Breast epithelium (tissue), 3 donors: ENCODE measurements around the gene SRPK3.

Experiments used
- POLR2A ChIP-seq: fragments of 450-650 bp; IDR thresholded peaks from one replicate; pipeline ENCODE4 v1.6.1; 2016; ENCODE audit warnings: antibody characterized with exemption, mild to moderate bottlenecking, moderate library complexity
- TF ChIP-seq, protein P1 (sequence below), 3 donors: fragments of 450-650 bp; IDR thresholded peaks; one replicate each; pipeline ENCODE4 v1.5.1; 2016 to 2017; ENCODE audit warnings: antibody characterized with exemption in 3 of 3, mild to moderate bottlenecking in 3 of 3, moderate library complexity in 3 of 3

DNA sequence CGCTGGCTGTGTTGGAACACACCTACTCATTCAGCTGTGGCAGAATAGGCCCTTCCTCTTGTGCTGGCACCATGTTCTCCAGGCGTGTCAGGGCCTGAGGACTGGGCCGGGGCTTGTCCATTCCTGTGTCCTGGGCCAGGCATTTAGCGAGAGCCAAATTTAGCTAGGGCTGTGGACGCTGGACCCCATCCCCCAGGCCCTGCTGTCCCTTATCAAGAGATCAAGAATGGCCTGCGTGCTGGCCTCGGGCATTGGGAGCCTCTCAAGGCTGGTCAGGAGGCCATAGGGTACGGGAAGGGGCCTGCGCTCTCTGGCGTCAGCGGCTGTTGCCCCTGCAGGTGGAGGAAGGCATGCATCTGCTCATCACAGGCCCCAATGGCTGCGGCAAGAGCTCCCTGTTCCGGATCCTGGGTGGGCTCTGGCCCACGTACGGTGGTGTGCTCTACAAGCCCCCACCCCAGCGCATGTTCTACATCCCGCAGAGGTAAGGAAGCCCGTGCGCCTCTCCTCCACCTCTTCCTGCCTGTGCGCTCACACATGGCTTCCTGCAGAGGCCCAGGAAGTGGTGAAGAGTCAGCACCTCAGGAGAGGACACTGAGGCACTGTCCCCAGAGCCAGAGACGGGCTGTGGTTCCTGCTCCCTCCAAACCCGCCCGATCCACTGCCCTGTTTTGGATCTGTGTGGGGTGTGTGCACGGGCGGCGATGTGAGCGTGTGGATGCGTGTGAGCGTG lies 40.9 kb upstream of the SRPK3 start:
- no peak for TF ChIP-seq POLR2A
- TF ChIP-seq, protein P1, sequence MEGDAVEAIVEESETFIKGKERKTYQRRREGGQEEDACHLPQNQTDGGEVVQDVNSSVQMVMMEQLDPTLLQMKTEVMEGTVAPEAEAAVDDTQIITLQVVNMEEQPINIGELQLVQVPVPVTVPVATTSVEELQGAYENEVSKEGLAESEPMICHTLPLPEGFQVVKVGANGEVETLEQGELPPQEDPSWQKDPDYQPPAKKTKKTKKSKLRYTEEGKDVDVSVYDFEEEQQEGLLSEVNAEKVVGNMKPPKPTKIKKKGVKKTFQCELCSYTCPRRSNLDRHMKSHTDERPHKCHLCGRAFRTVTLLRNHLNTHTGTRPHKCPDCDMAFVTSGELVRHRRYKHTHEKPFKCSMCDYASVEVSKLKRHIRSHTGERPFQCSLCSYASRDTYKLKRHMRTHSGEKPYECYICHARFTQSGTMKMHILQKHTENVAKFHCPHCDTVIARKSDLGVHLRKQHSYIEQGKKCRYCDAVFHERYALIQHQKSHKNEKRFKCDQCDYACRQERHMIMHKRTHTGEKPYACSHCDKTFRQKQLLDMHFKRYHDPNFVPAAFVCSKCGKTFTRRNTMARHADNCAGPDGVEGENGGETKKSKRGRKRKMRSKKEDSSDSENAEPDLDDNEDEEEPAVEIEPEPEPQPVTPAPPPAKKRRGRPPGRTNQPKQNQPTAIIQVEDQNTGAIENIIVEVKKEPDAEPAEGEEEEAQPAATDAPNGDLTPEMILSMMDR (IDR thresholded peaks at IDR 0.05), result no peak
